ENCODE data around the gene XRCC5.

DNA sequence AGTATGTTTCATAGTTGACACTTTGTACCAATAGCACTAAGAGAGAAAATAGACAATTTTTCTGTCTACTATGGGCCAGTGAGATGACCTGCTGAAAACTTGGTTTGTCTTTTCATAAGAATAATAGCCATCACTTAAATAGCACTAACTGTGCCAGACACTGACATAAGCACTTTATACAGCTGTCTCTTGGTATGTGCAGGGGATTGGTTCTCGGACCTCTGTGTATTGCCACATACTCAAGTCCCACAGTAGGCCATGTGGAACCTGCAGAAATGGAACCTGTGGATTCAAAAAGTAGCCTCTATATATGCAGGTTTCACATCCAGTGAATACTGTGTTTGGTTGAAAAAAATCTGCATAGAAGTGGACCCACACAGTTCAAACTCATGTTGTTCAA is 126.7 kb downstream of the XRCC5 start:
- TF ChIP-seq CTCF (optimal IDR thresholded peaks at IDR 0.05 in 1 of 3, IDR thresholded peaks at IDR 0.05 in 1 of 3, conservative IDR thresholded peaks at IDR 0.05 in 1 of 3; ENCODE audit: extremely low read depth in 1 of 3, insufficient read depth in 2 of 3, low read length in 3 of 3) (no peak), EZH2 (IDR thresholded peaks at IDR 0.05; ENCODE audit: low read length) (no peak)
